Trophoblast cell (in vitro differentiated cells and primary cell): ENCODE results near the gene HSPB9.
A peak's percentile ranks its signal among the peaks of the same experiment; 100 is the strongest.
"Not testable (repeated sequence)": the region's sequence is repeated elsewhere in the genome, so short reads cannot be mapped to it uniquely, and the experiment has no call there.

Experiments
- DNase-seq, 2 donors: peaks; one replicate each; pipeline ENCODE4 v3.0.0-alpha.2; 2016
- H2AFZ ChIP-seq: 2 replicates; pipeline ENCODE4 v1.6.1; 2013; ENCODE audit warnings: low read length, moderate library complexity, mild to moderate bottlenecking; ENCODE audit not compliant: insufficient read depth, poor library complexity
- H2AK5ac ChIP-seq: 2 replicates; pipeline ENCODE4 v1.6.1; 2013; ENCODE audit warnings: mild to moderate bottlenecking, low read length
- H2BK120ac ChIP-seq: 2 replicates; pipeline ENCODE4 v1.6.1; 2013; ENCODE audit warnings: low read length, mild to moderate bottlenecking, moderate library complexity; ENCODE audit not compliant: insufficient read depth, poor library complexity
- H2BK12ac ChIP-seq: 2 replicates; pipeline ENCODE4 v1.6.1; 2013; ENCODE audit warnings: mild to moderate bottlenecking, low read length, moderate library complexity
- H2BK5ac ChIP-seq: 2 replicates; pipeline ENCODE4 v1.6.1; 2013; ENCODE audit warnings: low read length, low read depth, moderate library complexity, mild to moderate bottlenecking; ENCODE audit not compliant: poor library complexity
- H3K14ac ChIP-seq: 2 replicates; pipeline ENCODE4 v1.6.1; 2013; ENCODE audit warnings: mild to moderate bottlenecking, low read length
- H3K18ac ChIP-seq: 2 replicates; pipeline ENCODE4 v1.6.1; 2013; ENCODE audit warnings: mild to moderate bottlenecking, low read length
- H3K23ac ChIP-seq: 2 replicates; pipeline ENCODE4 v1.6.1; 2013; ENCODE audit warnings: low read length
- H3K27ac ChIP-seq: 2 replicates; pipeline ENCODE4 v1.5.1; 2013; ENCODE audit warnings: low read depth, mild to moderate bottlenecking, inconsistent platforms, low read length, moderate library complexity
- H3K27me3 ChIP-seq: 2 replicates; pipeline ENCODE4 v1.6.1; 2013; ENCODE audit warnings: inconsistent platforms, mild to moderate bottlenecking, low read length, moderate library complexity; ENCODE audit not compliant: insufficient read depth
- H3K36me3 ChIP-seq, 2 experiments: 1 replicate in 1 of 2; 2 replicates in 1 of 2; pipeline ENCODE4 v1.6.1; 2013; ENCODE audit warnings: low read length in 2 of 2, mild to moderate bottlenecking in 2 of 2, moderate library complexity in 1 of 2; ENCODE audit not compliant: insufficient read depth in 2 of 2, control insufficient read depth in 1 of 2
- H3K4ac ChIP-seq: 2 replicates; pipeline ENCODE4 v1.6.1; 2013; ENCODE audit warnings: low read depth, mild to moderate bottlenecking, low read length, moderate library complexity
- H3K4me1 ChIP-seq, 2 experiments: 1 replicate in 1 of 2; 2 replicates in 1 of 2; pipeline ENCODE4 v1.6.1; 2013; ENCODE audit warnings: low read length in 2 of 2, mild to moderate bottlenecking in 2 of 2, moderate library complexity in 1 of 2; ENCODE audit not compliant: insufficient read depth in 2 of 2, control insufficient read depth in 1 of 2
- H3K4me2 ChIP-seq: 2 replicates; pipeline ENCODE4 v1.6.1; 2013; ENCODE audit warnings: inconsistent platforms, mild to moderate bottlenecking, low read length, moderate library complexity
- H3K4me3 ChIP-seq: 2 replicates; pipeline ENCODE4 v1.5.1; 2013; ENCODE audit warnings: mild to moderate bottlenecking, low read depth, low read length, inconsistent platforms
- H3K79me1 ChIP-seq: one replicate; pipeline ENCODE4 v1.6.1; 2013; ENCODE audit warnings: low read length
- H3K79me2 ChIP-seq: 2 replicates; pipeline ENCODE4 v1.6.1; 2013; ENCODE audit warnings: low read length, mild to moderate bottlenecking; ENCODE audit not compliant: control insufficient read depth, insufficient read depth, poor library complexity
- H3K9ac ChIP-seq: 2 replicates; pipeline ENCODE4 v1.6.1; 2013; ENCODE audit warnings: mild to moderate bottlenecking, low read length
- H3K9me3 ChIP-seq: 2 replicates; pipeline ENCODE4 v1.6.1; 2013; ENCODE audit warnings: low read depth, mild to moderate bottlenecking, control low read depth, inconsistent platforms, low read length; ENCODE audit not compliant: insufficient read depth
- H4K12ac ChIP-seq: 2 replicates; pipeline ENCODE4 v1.6.1; 2013; ENCODE audit warnings: low read depth, mild to moderate bottlenecking, low read length, moderate library complexity
- H4K8ac ChIP-seq: 2 replicates; pipeline ENCODE4 v1.6.1; 2013; ENCODE audit warnings: low read depth, mild to moderate bottlenecking, low read length, moderate library complexity
- H4K91ac ChIP-seq: one replicate; pipeline ENCODE4 v1.6.1; 2013; ENCODE audit warnings: low read depth, mild to moderate bottlenecking, low read length, moderate library complexity
- WGBS: extraction: QIAGEN DNeasy Blood & Tissue Kit; methylation state at CpG from one replicate; pipeline ENCODE4 v1.1.7; 2013; ENCODE audit warnings: missing lambda C conversion rate; ENCODE audit not compliant: insufficient read length, insufficient coverage; ENCODE audit errors: extremely low coverage; 5-methylcytosine and 5-hydroxymethylcytosine counted together

Gene HSPB9

DNA sequence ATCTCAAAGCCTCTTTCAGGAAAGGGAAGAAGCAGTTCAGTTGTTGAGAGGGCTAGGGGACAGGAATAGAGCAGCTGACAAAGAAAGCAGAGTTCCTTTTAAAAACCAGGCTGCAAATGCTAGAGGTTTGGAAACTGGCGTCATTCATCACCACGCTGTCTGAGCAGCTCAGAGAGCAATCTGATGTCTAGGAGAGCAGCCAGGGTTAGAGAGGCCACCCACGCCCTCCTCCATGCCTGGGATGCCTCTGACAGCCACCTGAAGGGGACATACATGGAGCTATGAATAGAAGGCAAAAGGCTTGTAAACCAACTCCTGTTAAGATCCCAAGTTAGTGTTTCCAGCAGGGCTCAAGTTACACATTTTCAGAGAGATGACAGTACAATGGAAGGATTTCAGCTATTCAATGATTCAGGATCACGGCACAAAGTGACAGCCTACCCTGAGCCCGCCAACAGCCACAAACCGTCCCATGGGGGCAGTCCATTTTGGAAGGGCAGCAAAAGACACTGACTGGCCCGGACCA lies 19.8 kb downstream of the HSPB9 start:
- Histone ChIP-seq H2AK5ac (no peak overlapping the region), H3K36me3 (peaks cover 19 to 22% of the 10 kb centered on the region in 2 experiments), H3K4ac (no peak overlapping the region), H3K27ac (peak overlapping the region; percentile 7), H3K14ac (no peak overlapping the region), H3K4me3 (no peak overlapping the region), H2BK120ac (no peak overlapping the region), H3K27me3 (no peaks in the 10 kb centered on the region), H3K23ac (no peak overlapping the region), H4K12ac (no peak overlapping the region), H3K4me2 (no peak overlapping the region), H3K79me2 (peaks cover 2% of the 10 kb centered on the region), H3K79me1 (no peaks in the 10 kb centered on the region), H3K18ac (no peak overlapping the region), H4K8ac (no peak overlapping the region), H3K4me1 (peaks cover 9% of the 10 kb centered on the region in 2 experiments), H2BK12ac (no peak overlapping the region), H2BK5ac (no peak overlapping the region), H3K9ac (no peak overlapping the region), H3K9me3 (no peaks in the 10 kb centered on the region), H2AFZ (no peak overlapping the region), H4K91ac (no peak overlapping the region)
- DNase-seq, result peak; percentile 94 to 95
- WGBS, result no CpG with 5 or more reads among the region's 7 CpGs

DNA sequence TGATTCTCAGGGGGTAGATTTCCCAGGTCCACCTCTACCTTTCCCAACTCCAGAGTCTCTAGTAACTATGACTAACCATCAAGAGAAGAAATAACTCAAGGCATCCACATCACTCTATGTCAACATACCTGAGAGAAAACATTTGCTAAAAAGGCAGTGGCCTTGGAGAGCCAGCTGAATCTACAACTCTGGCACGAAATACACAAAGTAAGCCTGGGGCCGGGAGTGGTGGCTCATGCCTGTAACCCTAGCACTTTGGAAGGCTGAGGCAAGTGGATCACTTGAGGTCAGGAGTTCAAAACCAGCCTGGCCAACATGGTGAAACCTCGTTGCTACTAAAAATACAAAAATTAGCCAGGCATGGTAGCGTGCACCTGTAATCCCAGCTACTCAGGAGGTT lies 20.5 kb downstream of the HSPB9 start:
- not testable (repeated sequence) for H2AFZ ChIP-seq, H2BK12ac ChIP-seq, H3K79me1 ChIP-seq, H3K14ac ChIP-seq, H3K27me3 ChIP-seq, H3K4me2 ChIP-seq, H2BK120ac ChIP-seq, H3K18ac ChIP-seq, H3K9ac ChIP-seq, H3K4me1 ChIP-seq, H4K8ac ChIP-seq, H3K9me3 ChIP-seq, H4K91ac ChIP-seq, H2AK5ac ChIP-seq, H2BK5ac ChIP-seq, H3K4me3 ChIP-seq, H3K79me2 ChIP-seq, H4K12ac ChIP-seq, H3K23ac ChIP-seq
- peaks cover 18 to 22% of the 10 kb centered on the region in 2 experiments for H3K36me3 ChIP-seq
- WGBS, result no CpG with 5 or more reads among the region's 4 CpGs
- peak; percentile 64 to 76 for DNase-seq
- H3K27ac ChIP-seq, result peak overlapping the region; percentile 28
- H3K4ac ChIP-seq, result peak overlapping the region; percentile 33

DNA sequence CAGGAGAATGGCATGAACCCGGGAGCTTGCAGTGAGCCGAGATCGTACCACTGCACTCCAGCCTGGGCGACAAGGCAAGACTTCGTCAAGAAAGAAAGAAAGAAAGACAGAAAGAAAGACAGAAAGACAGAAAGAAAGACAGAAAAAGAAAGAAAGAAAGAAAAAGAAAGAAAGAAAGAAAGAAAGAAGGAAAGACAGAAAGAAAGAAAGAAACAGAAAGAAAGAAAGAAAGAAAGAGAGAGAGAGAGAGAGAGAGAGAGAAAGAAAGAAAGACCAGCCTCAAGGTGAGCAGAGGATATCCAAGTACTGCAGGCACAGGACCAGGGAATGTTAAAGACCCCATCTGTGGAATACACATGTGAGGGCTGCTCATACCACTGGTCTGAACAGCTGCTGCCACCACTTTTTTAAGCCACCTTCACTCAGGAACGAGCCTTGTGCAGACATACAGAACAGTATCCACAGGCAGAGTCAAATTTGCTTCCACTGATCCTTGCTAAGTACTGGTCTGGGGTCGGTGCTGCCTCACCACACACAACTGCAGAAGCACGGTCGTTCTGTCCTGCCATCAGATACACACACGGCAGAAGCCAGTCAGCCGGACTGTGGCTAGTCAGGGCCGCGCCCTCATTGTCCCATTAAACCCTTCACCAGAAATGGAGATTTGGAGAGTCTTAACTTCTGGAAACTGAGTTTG lies 24.5 kb downstream of the HSPB9 start:
- no peaks in the 10 kb centered on the region for H3K79me2 ChIP-seq
- H3K9me3 ChIP-seq, result no peaks in the 10 kb centered on the region
- H3K4me3 ChIP-seq, result no peak overlapping the region
- peaks cover 15 to 19% of the 10 kb centered on the region in 2 experiments for H3K36me3 ChIP-seq
- no peaks in the 10 kb centered on the region for H3K27me3 ChIP-seq
- no CpG with 5 or more reads among the region's 13 CpGs for WGBS
- peak overlapping the region; percentile 53 for H3K23ac ChIP-seq
- no peak overlapping the region for H2AFZ ChIP-seq
- H4K8ac ChIP-seq, result no peak overlapping the region
- no peak overlapping the region for H2BK12ac ChIP-seq
- no peak overlapping the region for H4K91ac ChIP-seq
- no peak overlapping the region for H3K4me2 ChIP-seq
- DNase-seq, result no peak
- H2AK5ac ChIP-seq, result no peak overlapping the region
- H3K79me1 ChIP-seq, result no peaks in the 10 kb centered on the region
- H2BK5ac ChIP-seq, result no peak overlapping the region
- H3K27ac ChIP-seq, result no peak overlapping the region
- H3K4me1 ChIP-seq, result peaks cover 9% of the 10 kb centered on the region in 2 experiments
- no peak overlapping the region for H2BK120ac ChIP-seq
- H3K18ac ChIP-seq, result no peak overlapping the region
- H4K12ac ChIP-seq, result no peak overlapping the region
- no peak overlapping the region for H3K4ac ChIP-seq
- H3K9ac ChIP-seq, result no peak overlapping the region
- H3K14ac ChIP-seq, result no peak overlapping the region

DNA sequence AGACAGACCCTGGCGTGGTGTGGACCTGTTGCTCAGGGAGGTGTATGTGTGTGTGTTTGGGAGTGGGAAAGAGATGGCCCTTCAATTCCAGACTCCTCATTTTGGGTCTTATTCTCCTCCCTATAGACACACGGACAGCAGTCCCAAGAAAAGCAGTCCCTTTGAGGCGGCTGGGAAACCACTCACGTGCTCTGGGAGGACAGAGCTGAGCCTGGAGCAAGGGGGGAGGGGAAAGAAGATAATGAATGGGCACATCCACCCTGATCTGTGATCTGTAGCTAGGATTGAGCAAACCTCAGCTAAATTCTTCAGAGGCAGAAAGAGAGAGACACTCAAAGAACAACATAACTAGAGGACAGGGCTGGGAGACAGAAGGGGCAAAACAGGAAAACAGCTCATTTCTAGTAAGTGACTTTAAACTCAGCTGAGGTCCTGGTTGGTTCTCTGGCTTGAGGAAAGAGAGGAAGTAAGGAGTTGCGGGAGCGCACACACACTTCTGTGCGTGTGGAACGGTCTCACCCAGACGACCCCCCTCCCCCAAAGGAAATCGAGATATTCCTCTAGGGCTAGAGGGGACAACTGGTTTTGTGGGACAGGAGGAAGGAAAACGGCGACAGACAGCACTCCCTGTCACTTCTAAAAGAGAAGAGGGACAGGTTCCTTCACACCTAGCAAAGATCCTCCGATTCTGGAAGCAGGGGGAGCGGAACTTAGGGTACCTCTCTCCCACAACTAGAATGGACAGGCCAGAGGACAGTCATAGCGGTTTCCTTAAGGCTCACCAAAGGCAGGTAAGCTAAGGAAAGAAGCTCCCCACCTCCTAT lies 31.5 kb downstream of the HSPB9 start:
- H2BK12ac ChIP-seq, result no peak overlapping the region
- peaks cover 8% of the 10 kb centered on the region for H3K79me1 ChIP-seq
- peak overlapping the region; percentile 49 for H2BK5ac ChIP-seq
- peak overlapping the region; percentile 95 for H3K9ac ChIP-seq
- H3K4me3 ChIP-seq, result peak overlapping the region; percentile 94
- no peaks in the 10 kb centered on the region for H3K9me3 ChIP-seq
- H2AK5ac ChIP-seq, result peak overlapping the region; percentile 61
- H3K4ac ChIP-seq, result peak overlapping the region; percentile 64
- peaks cover 13% of the 10 kb centered on the region for H3K79me2 ChIP-seq
- DNase-seq, result peak in 1 of 2 donors; percentile 29
- no peak overlapping the region for H3K23ac ChIP-seq
- H2BK120ac ChIP-seq, result peak overlapping the region; percentile 9
- peak overlapping the region; percentile 62 for H3K27ac ChIP-seq
- H4K91ac ChIP-seq, result peak overlapping the region; percentile 68
- no CpG with 5 or more reads among the region's 15 CpGs for WGBS
- H2AFZ ChIP-seq, result peak overlapping the region; percentile 32
- peak overlapping the region; percentile 90 for H4K8ac ChIP-seq
- peaks cover 4 to 13% of the 10 kb centered on the region in 2 experiments for H3K36me3 ChIP-seq
- peaks cover 8 to 18% of the 10 kb centered on the region in 2 experiments for H3K4me1 ChIP-seq
- peak overlapping the region; percentile 50 for H3K18ac ChIP-seq
- no peaks in the 10 kb centered on the region for H3K27me3 ChIP-seq
- H3K4me2 ChIP-seq, result peak overlapping the region; percentile 81
- peak overlapping the region; percentile 74 for H3K14ac ChIP-seq
- H4K12ac ChIP-seq, result peak overlapping the region; percentile 37
